Chondrocyte (in vitro differentiated cells): ENCODE results near the gene P2RX6. TPM values are rescaled to one million over a fixed set of nuclear protein-coding genes. Genes with fewer than 3 reads are reported as not detected.

ENCODE experiments used
- DNase-seq: peaks from one replicate; pipeline ENCODE4 v3.0.0; 2021; ENCODE audit warnings: mixed read lengths, low spot score
- H3K27ac Mint-ChIP-seq: one replicate; pipeline ENCODE4 v1.8.0; 2021; ENCODE audit warnings: mild to moderate bottlenecking, moderate library complexity, mixed read lengths; ENCODE audit not compliant: unreplicated experiment
- H3K27me3 Mint-ChIP-seq: 2 replicates; pipeline ENCODE4 v1.8.0; 2021; ENCODE audit warnings: low read depth, mixed read lengths
- H3K36me3 Mint-ChIP-seq: 2 replicates; pipeline ENCODE4 v1.8.0; 2021; ENCODE audit warnings: low read depth, mixed read lengths
- H3K4me1 Mint-ChIP-seq: 2 replicates; pipeline ENCODE4 v1.8.0; 2021; ENCODE audit warnings: low read depth, mild to moderate bottlenecking, mixed read lengths
- H3K4me3 Mint-ChIP-seq: one replicate; pipeline ENCODE4 v1.8.0; 2021; ENCODE audit warnings: mild to moderate bottlenecking, moderate library complexity, mixed read lengths; ENCODE audit not compliant: unreplicated experiment
- H3K9me3 Mint-ChIP-seq: 2 replicates; pipeline ENCODE4 v1.8.0; 2021; ENCODE audit warnings: low read depth, mixed read lengths
- total RNA-seq: library from RNA; stranded (reverse); gene quantifications from 3 replicates; pipeline ENCODE4 v1.2.1, GENCODE V29; 2021
- TF ChIP-seq, protein P1 (sequence below): fragments of 200-600 bp; sonication (generic); IDR thresholded peaks from 2 replicates; pipeline ENCODE4 v1.5.0; 2021; ENCODE audit warnings: antibody characterized with exemption, mild to moderate bottlenecking, moderate library complexity

Gene P2RX6
- total RNA-seq, 1 donor from 2014 or later = 2.1 TPM

DNA sequence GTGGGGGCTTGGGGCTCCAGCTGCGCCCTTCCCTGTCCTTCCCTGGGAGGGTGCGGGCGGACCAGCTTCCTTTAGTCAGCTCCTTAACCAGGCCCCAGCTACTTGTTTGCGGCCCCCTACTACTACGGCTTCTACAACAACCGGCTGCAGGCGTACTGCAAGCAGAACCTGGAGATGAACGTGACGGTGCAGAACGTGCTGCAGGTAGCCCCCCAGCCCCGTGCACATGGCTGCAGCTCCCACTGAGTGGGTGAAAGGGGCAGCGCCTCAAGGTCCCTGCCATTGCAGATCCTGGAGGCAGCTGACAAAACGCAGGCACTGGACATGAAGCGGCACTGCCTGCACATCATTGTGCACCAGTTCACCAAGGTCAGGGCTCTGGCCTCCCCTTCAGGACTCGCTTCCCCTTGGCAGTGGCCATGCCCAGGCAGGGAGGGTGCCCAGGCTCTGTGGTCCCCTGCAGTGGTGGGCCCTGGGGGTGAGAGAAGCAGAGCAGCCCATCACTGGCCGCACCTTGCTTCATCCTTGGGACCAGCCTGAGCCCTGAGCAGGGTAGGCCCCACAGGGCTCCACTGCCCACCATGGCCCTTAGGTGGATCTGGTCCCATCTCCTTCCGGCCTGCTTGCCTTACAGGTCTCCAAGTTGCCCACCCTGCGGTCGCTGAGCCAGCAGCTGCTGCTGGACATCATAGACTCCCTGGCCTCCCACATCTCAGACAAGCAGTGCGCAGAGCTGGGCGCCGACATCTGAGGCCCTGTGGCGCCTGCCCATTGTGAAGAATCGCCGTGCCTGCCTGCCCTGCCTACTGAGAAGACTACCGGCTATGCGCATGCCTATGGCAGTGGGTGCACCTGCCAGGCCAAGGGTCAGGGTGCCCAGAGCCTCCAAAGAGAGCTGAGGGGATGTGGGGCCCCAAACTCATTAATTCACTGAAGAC lies 18.1 kb upstream of the P2RX6 start:
- Mint-ChIP-seq H3K27ac (no peak overlapping the region), H3K27me3 (no peaks in the 10 kb centered on the region), H3K9me3 (no peaks in the 10 kb centered on the region), H3K36me3 (peaks cover 3% of the 10 kb centered on the region), H3K4me1 (peaks cover 17% of the 10 kb centered on the region), H3K4me3 (no peak overlapping the region)
- peak; percentile 88 for DNase-seq
- TF ChIP-seq, protein P1, sequence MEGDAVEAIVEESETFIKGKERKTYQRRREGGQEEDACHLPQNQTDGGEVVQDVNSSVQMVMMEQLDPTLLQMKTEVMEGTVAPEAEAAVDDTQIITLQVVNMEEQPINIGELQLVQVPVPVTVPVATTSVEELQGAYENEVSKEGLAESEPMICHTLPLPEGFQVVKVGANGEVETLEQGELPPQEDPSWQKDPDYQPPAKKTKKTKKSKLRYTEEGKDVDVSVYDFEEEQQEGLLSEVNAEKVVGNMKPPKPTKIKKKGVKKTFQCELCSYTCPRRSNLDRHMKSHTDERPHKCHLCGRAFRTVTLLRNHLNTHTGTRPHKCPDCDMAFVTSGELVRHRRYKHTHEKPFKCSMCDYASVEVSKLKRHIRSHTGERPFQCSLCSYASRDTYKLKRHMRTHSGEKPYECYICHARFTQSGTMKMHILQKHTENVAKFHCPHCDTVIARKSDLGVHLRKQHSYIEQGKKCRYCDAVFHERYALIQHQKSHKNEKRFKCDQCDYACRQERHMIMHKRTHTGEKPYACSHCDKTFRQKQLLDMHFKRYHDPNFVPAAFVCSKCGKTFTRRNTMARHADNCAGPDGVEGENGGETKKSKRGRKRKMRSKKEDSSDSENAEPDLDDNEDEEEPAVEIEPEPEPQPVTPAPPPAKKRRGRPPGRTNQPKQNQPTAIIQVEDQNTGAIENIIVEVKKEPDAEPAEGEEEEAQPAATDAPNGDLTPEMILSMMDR = no peak

DNA sequence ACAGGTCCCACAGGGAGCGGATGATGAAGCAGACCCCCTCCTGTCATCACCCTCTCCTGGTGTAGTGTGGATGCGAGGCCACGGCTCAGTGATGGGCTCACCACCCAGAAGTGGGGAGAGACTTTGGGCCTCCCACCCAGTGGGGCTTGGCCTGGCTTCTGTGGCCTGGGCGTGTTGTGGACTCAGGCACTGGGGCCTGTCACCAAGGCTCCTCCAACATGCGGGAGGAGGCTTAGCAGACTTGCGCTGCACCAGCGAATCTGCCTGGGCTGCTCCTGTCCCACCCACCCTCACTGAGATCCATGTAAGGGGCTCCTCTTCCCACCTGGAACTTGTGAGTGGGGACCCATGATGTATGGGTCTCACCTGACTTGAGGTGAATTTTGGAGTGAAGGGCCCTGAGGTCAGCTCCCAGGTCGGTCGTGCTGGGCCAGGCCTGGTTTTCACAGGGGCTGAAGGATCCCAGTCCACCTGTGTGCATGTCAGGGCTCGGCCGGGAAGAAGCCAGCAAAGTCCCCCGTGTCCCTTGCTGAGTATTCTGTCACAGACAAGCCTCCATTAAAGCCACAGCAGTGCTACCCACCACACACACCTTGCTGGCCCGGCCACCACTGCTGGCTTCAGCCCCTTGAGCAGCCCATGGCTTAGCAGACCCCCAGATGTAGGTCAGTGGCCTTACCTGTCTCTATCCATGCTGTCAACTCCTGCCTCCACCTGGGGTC lies 17.3 kb upstream of the P2RX6 start:
- DNase-seq = no peak
- TF ChIP-seq, protein P1 = no peak
- H3K27me3 Mint-ChIP-seq = no peaks in the 10 kb centered on the region
- no peaks in the 10 kb centered on the region for H3K9me3 Mint-ChIP-seq
- H3K4me1 Mint-ChIP-seq = peaks cover 19% of the 10 kb centered on the region
- H3K27ac Mint-ChIP-seq = peak overlapping the region; percentile 49
- peaks cover 3% of the 10 kb centered on the region for H3K36me3 Mint-ChIP-seq
- H3K4me3 Mint-ChIP-seq = no peak overlapping the region

DNA sequence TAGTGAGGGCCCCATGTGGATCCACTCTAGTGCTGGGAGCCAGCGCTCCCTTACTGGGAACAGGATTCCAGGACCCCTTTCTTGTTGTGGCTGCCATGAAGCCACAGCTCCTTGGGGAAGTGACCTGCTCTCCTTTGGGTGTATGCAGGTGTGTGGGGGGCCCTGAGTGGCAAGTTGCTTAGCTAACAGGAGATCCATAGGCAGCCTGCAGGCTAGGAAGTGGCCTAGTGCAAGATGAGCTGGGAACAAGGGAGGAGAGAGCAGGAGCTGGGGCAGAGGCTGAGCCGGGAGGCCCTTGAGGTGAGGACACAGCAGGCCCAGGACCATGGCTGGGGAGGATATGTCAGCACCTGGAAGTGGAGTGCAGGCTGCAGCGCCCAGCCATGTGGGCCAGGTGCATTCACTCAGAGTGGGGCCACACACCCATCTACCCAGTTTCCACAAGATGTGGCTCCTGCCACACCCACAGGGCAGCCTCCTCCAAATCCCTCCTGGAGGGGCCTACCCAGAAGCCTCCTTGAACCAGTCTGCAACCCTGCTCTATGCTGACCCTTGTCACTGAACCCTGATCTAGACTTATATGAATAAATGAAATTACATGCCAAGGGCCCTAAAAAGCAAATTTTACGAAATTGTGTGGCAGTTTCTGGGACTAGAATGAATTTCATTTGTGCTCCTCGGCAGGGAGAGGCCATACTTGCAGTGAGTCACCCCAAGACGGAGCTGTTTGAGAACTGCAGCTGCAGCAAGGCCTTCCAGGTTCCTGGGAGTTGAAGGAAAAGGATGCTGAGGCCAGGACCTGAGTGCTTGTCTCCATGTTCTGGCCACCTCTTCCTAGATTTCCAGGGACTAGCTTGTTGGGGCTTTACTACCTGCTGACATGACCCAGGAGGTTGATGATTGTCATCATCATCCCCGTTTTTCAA lies 16.3 kb upstream of the P2RX6 start:
- H3K27me3 Mint-ChIP-seq = no peaks in the 10 kb centered on the region
- H3K4me1 Mint-ChIP-seq = peaks cover 27% of the 10 kb centered on the region
- peak overlapping the region; percentile 49 for H3K27ac Mint-ChIP-seq
- TF ChIP-seq, protein P1 = no peak
- no peaks in the 10 kb centered on the region for H3K9me3 Mint-ChIP-seq
- DNase-seq = no peak
- no peak overlapping the region for H3K4me3 Mint-ChIP-seq
- peaks cover 3% of the 10 kb centered on the region for H3K36me3 Mint-ChIP-seq

DNA sequence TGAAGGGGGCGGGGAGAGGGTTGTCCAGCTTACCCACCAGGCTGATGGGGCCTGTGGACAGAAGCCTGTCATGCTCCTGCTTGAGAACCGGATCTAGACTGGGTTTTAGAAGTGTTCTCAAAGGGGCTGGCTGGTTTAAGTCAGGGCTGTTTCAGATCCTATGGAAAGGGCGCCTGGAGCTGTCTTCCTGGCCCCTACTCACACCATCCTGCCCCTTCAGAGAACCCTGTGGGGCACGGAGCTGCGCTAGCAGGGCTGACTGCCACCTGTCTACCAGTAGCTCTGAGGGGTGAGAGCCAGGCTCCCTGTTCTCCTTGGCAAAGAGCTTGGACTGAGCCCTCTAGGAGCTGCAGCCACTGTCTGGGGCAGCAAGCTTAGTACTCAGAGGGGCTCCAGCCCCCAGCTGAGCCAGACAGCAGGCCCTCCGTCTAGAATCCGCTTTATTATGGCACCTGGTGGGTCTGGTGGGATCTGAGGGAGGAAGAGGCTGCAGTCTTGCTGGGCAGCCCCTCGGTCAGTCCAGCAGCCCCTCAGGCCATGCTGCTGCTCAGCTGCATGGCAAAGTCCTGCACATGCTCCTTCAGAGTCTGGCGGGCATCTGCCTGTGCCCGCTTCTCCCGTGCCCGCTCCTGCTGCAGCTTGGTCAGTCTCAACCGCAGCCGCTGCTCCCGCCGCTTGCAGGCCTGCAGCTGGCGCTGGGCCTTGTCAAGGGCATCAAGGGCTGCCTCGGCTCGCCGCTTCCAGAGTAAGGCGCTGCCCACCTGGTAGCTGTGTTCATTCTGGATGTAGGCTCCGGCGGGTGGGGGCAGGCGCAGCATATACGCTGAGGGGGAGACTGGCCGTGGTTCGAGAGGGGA lies 15.4 kb upstream of the P2RX6 start:
- H3K27ac Mint-ChIP-seq = peak overlapping the region; percentile 17
- H3K4me1 Mint-ChIP-seq = peaks cover 27% of the 10 kb centered on the region
- TF ChIP-seq, protein P1 = no peak
- H3K4me3 Mint-ChIP-seq = peak overlapping the region; percentile 40
- no peaks in the 10 kb centered on the region for H3K27me3 Mint-ChIP-seq
- H3K9me3 Mint-ChIP-seq = no peaks in the 10 kb centered on the region
- peaks cover 3% of the 10 kb centered on the region for H3K36me3 Mint-ChIP-seq
- peak; percentile 89 for DNase-seq
